Activated T-cell treated with anti-CD3 and anti-CD28 coated beads, Interleukin-2, amount 50 U/mL, for 4 hours (primary cell): ENCODE data around the gene YBEY. TPM values are rescaled to one million over a fixed set of nuclear protein-coding genes. Genes with fewer than 3 reads are reported as not detected.

Experiments
- ATAC-seq, 2 donors: fragments of 200-7000 bp; cut with Tn5 transposase; one replicate each; pipeline ENCODE4 v1.10.0; 2021
- DNase-seq: peaks from one replicate; pipeline ENCODE4 v3.0.0-alpha.2; 2020
- H3K27me3 Mint-ChIP-seq: one replicate; pipeline ENCODE4 v1.8.0; 2021; ENCODE audit warnings: low read depth, mixed read lengths
- H3K36me3 Mint-ChIP-seq: one replicate; pipeline ENCODE4 v1.8.0; 2022; ENCODE audit warnings: mixed read lengths; ENCODE audit not compliant: insufficient read depth
- H3K4me1 Mint-ChIP-seq: one replicate; pipeline ENCODE4 v1.8.0; 2021; ENCODE audit warnings: low read depth, mixed read lengths
- H3K4me3 Mint-ChIP-seq: one replicate; pipeline ENCODE4 v1.8.0; 2021; ENCODE audit warnings: mild to moderate bottlenecking, moderate library complexity, mixed read lengths
- H3K9me3 Mint-ChIP-seq: one replicate; pipeline ENCODE4 v1.8.0; 2021; ENCODE audit warnings: mixed read lengths
- total RNA-seq, 3 donors: library from RNA; stranded (reverse); gene quantifications; one replicate each; pipeline ENCODE4 v1.2.1, GENCODE V29; 2021

Gene YBEY
- total RNA-seq, 3 donors from 2014 or later: 20.5 to 21.8 (median 20.9) TPM

DNA sequence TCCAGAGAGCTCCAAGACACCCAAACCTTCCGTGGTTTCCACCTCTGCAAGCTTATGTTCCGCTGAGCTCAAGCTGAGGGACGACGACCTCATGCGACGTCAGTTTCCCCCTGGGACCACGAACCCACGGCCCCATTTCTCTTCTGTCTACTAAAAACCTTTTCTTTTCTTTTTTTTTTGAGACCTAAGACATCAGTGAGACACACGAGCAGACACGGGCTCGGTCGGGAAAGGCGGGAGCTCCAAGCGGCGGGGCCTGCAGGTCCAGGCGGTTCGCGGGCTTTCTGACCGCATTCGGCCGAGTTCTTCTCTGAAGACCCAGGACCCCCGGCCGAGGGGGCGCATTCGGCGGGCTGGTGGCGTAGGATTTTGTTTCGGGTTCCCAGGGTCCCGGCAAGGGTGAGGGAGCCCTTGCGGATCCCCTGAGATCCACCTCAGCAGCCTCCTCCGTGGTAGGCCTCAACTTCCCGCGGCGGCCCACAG is 37.1 kb downstream of the YBEY start:
- no peaks in the 10 kb centered on the region for H3K27me3 Mint-ChIP-seq
- peaks cover 35% of the 10 kb centered on the region for H3K4me1 Mint-ChIP-seq
- H3K36me3 Mint-ChIP-seq: peaks cover 3% of the 10 kb centered on the region
- ATAC-seq: peak; percentile 2 to 3
- H3K4me3 Mint-ChIP-seq: peak overlapping the region; percentile 92
- no peaks in the 10 kb centered on the region for H3K9me3 Mint-ChIP-seq
- DNase-seq: no peak

- Mint-ChIP-seq H3K4me1 (peaks cover 35% of the 10 kb centered on the region), H3K9me3 (no peaks in the 10 kb centered on the region), H3K4me3 (peak within 1 kb of the TSS; percentile 92), H3K36me3 (peaks cover 5% of the 10 kb centered on the region), H3K27me3 (no peaks in the 10 kb centered on the region)
- ATAC-seq (peak; percentile 85 to 86), DNase-seq (peak; percentile 97)
Measured at GRCh38 chr21:46323710-46324389, 37.7 kb downstream of the YBEY start, which contains the start of the genes C21orf58 and PCNT. C21orf58 (minus strand) TSS chr21:46323870; CDS start chr21:46322738, 1,132 bp downstream. PCNT (plus strand) TSS chr21:46324156; CDS start chr21:46324229, 73 bp downstream.

GRCh38 chr21:46324390-46325072 is 38.4 kb downstream of the YBEY start:
- H3K4me1 Mint-ChIP-seq: peaks cover 35% of the 10 kb centered on the region
- peak overlapping the region; percentile 92 for H3K4me3 Mint-ChIP-seq
- peaks cover 9% of the 10 kb centered on the region for H3K36me3 Mint-ChIP-seq
- DNase-seq: peak; percentile 87
- ATAC-seq: peak; percentile 81 to 82
- no peaks in the 10 kb centered on the region for H3K9me3 Mint-ChIP-seq
- no peaks in the 10 kb centered on the region for H3K27me3 Mint-ChIP-seq

DNA sequence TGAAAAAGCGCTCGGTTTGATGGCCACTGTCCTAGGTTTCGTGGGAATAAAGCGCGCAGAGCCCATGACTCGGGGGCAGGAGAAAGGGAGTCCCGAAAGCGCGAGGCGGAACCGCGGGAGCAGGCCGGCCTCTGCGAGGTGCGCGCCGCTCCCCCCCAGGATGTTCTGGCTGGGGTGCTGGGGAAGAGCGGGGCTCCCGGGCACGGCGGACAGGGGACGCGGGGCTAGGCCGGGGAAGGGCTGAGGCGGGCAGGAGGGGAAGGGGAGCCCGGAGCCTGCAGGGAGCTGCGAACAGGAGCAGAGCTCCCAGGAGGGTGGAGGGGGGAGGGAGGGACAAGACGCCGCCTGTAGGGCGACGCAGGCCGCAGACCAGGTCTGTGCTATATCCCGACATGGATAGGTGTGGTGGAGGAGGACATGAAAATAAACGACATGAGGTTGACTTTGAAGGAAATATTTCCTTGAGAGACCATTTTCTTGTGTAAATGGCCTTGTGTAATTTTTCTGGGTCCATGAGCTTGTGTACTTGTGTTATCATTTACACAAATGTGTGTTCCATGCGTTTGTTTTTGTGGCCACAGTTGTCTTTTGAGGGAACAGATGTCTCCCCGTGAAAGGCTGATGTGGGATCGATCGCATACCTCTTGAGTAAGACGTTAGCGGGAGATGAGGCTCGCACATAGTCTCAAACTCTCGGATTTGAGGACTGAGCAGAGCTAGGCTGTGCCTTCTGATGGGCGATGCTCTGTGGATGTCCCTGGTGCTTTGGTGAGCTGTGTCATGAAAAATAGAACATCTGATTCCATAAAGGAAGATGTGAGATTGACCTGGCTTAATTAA is 39.2 kb downstream of the YBEY start:
- no peaks in the 10 kb centered on the region for H3K27me3 Mint-ChIP-seq
- H3K4me1 Mint-ChIP-seq: peaks cover 35% of the 10 kb centered on the region

GRCh38 chr21:46326110-46326703 is 40.1 kb downstream of the YBEY start:
- peaks cover 13% of the 10 kb centered on the region for H3K36me3 Mint-ChIP-seq

More for the DNA sequence above, 39.2 kb downstream of the YBEY start:
- ATAC-seq (peak; percentile 8 to 12), DNase-seq (peak; percentile 12)
- peak overlapping the region; percentile 84 for H3K4me3 Mint-ChIP-seq
- peaks cover 9% of the 10 kb centered on the region for H3K36me3 Mint-ChIP-seq
- no peaks in the 10 kb centered on the region for H3K9me3 Mint-ChIP-seq

GRCh38 chr21:46327711-46328110 is 41.6 kb downstream of the YBEY start:
- H3K36me3 Mint-ChIP-seq: peaks cover 18% of the 10 kb centered on the region
- H3K4me1 Mint-ChIP-seq: peaks cover 17% of the 10 kb centered on the region
- ATAC-seq: no peak
- no peak for DNase-seq
- no peaks in the 10 kb centered on the region for H3K27me3 Mint-ChIP-seq
- H3K9me3 Mint-ChIP-seq: no peaks in the 10 kb centered on the region
- H3K4me3 Mint-ChIP-seq: no peak overlapping the region

More at GRCh38 chr21:46326110-46326703, 40.1 kb downstream of the YBEY start:
- ATAC-seq (no peak), DNase-seq (no peak)
- Mint-ChIP-seq H3K9me3 (no peaks in the 10 kb centered on the region), H3K27me3 (no peaks in the 10 kb centered on the region), H3K4me3 (no peak overlapping the region), H3K4me1 (peaks cover 31% of the 10 kb centered on the region)

DNA sequence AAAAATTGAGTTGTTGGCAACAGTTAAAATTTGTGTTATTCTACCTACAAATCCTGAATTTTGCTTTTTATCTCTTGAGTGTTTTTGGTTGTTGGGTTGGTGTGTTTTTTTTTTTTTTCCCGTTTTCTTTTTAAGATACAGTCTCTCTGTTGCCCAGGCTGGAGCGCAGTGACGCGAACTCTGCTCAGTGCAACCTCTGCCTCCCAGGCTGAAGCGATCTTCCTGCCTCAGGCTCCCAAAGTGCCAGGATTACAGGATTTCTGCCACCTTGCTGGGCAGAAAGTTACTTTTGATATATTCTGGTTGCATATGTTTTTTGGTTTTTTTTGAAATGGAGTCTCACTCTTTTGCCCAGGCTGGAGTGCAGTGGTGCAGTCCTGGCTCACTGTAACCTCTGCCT is 42.0 kb downstream of the YBEY start:
- H3K27me3 Mint-ChIP-seq: no peaks in the 10 kb centered on the region
- peaks cover 19% of the 10 kb centered on the region for H3K36me3 Mint-ChIP-seq
- no peak for DNase-seq
- H3K4me1 Mint-ChIP-seq: peaks cover 12% of the 10 kb centered on the region
- no peak for ATAC-seq
- no peak overlapping the region for H3K4me3 Mint-ChIP-seq
- H3K9me3 Mint-ChIP-seq: no peaks in the 10 kb centered on the region

DNA sequence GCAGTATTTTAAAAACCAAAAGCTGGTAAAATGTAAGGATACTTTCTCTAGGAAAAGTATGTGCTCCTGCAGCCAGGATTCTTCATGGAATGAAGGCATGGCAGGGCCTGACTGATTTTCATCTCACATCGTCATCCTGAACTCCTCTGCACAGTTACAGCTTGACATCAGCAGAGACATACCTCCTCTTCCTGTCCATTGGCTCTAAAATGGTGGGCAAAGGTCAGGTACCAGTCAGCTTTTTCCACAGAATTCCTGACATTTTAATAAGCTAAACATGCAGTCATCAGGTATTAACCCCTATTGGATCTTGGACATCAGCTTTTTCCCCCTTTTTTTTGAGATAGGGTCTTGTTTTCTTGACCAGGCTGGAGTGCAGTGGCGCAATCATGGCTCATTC is 43.7 kb downstream of the YBEY start:
- DNase-seq (no peak), ATAC-seq (no peak)
- Mint-ChIP-seq H3K4me3 (no peak overlapping the region), H3K27me3 (no peaks in the 10 kb centered on the region), H3K4me1 (peaks cover 11% of the 10 kb centered on the region), H3K9me3 (no peaks in the 10 kb centered on the region), H3K36me3 (peaks cover 19% of the 10 kb centered on the region)

DNA sequence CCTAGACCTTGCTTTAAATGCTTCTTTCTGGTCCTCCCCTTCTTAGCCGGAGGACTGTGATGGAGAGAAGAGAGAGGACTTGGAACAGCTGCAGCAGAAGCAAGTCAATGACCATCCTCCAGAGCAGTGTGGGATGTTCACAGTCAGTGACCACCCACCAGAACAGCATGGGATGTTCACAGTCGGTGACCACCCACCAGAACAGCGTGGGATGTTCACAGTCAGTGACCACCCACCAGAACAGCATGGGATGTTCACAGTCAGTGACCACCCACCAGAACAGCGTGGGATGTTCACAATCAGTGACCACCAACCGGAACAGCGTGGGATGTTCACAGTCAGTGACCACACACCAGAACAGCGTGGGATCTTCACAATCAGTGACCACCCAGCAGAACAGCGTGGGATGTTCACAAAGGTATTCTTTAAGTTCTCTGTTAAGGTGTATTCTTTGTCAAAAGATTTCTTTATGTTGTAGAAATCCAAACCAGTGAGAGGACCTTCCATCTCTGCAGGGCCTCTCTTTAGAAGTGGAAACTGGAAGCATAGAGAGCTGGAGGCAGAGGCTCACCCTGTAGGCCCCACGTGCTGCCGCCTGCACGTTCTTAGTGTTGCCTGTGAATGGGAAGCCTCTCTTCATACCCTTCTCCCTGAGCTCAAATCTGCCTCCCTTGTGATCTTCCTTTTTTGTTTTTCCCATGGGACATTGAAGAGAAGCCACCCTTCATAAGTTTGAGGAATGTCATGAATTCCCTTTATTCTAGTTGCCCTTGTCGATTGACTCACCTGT is 48.4 kb downstream of the YBEY start:
- DNase-seq (no peak), ATAC-seq (no peak)
- Mint-ChIP-seq H3K4me1 (no peaks in the 10 kb centered on the region), H3K4me3 (no peak overlapping the region), H3K9me3 (no peaks in the 10 kb centered on the region), H3K27me3 (no peaks in the 10 kb centered on the region), H3K36me3 (peaks cover 26% of the 10 kb centered on the region)

- Mint-ChIP-seq H3K4me3 (no peak overlapping the region), H3K4me1 (no peaks in the 10 kb centered on the region), H3K27me3 (no peaks in the 10 kb centered on the region), H3K36me3 (peaks cover 31% of the 10 kb centered on the region), H3K9me3 (no peaks in the 10 kb centered on the region)
- ATAC-seq: no peak
- no peak for DNase-seq
Measured at GRCh38 chr21:46336603-46337002, 50.5 kb downstream of the YBEY start.

- H3K4me3 Mint-ChIP-seq: no peak overlapping the region
- no peaks in the 10 kb centered on the region for H3K27me3 Mint-ChIP-seq
- H3K4me1 Mint-ChIP-seq: peaks cover 2% of the 10 kb centered on the region
- ATAC-seq: no peak
- H3K36me3 Mint-ChIP-seq: peaks cover 30% of the 10 kb centered on the region
- H3K9me3 Mint-ChIP-seq: no peaks in the 10 kb centered on the region
- DNase-seq: no peak
Measured at GRCh38 chr21:46340998-46341397, 54.9 kb downstream of the YBEY start.

DNA sequence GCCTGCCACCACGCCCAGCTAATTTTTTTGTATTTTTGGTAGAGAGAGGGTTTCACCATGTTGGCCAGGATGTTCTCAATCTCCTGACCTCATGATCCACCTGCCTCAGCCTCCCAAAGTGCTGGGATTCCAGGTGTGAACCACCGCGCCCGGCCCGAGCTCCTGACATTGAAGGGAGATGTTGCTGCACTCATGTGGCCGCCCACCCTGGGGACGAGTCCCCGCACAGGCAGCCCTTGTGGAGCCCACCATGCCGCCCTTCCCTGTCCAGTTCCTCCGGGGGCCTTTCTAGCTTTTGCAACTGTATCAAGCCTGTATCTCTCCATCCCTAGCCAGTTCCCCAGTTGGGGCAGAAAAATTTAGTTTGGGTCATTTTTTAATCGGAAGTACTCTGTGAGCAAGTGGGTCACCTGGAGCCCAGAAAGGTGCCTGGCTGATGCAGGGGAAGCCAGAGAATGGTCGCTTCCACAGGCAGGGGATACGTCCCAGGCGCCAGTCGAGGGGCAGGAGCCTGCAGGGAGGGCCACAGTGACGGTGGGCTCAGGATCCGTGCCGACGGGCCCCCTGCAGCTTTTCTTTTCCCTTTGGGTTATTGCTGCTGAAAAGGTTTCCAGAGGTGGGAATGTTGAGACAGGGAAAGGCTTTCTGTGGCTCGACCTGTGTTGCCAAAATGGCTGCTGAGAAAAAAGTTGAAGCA is 58.2 kb downstream of the YBEY start:
- no peak for ATAC-seq
- Mint-ChIP-seq H3K27me3 (no peaks in the 10 kb centered on the region), H3K4me1 (peaks cover 2% of the 10 kb centered on the region), H3K4me3 (no peak overlapping the region), H3K9me3 (no peaks in the 10 kb centered on the region), H3K36me3 (peaks cover 33% of the 10 kb centered on the region)
- no peak for DNase-seq

DNA sequence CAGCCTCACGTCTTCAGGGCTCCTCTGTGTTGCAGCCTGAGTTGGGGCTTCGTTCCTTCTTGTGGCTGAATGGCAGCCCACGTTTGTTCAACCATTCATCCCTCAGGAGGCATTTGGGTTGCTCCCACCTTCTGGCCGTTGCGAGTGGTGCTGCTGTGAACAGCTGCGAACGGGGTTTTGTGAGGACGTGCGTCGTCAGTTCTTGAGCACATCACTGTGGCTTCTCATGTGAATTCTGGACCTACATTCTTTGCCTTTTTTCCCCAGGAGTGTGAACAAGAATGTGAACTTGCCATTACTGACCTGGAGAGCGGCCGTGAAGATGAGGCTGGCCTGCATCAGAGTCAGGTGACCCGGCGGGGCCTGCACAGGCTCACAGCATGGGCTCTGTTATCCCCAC is 59.7 kb downstream of the YBEY start:
- DNase-seq (no peak), ATAC-seq (no peak)
- no peak overlapping the region for H3K4me3 Mint-ChIP-seq
- no peaks in the 10 kb centered on the region for H3K27me3 Mint-ChIP-seq
- H3K4me1 Mint-ChIP-seq: peaks cover 2% of the 10 kb centered on the region
- no peaks in the 10 kb centered on the region for H3K9me3 Mint-ChIP-seq
- peaks cover 30% of the 10 kb centered on the region for H3K36me3 Mint-ChIP-seq
